Caco-2 (cell line): ENCODE data around the gene DGKB. TPM values are rescaled to one million over a fixed set of nuclear protein-coding genes. Genes with fewer than 3 reads are reported as not detected.

ENCODE experiments used
- BruUV-seq: library from RNA; stranded (reverse); fragments of 400-500 nt; replicated peaks from 2 replicates; lab custom pipeline; 2021; lab: Mats Ljungman, UMichigan
- CTCF ChIA-PET: fragments of 300-600 bp; sonication (Branson Sonifier 250); formaldehyde crosslinking; loops from one replicate; lab custom pipeline; 2022; ENCODE audit warnings: antibody characterized with exemption; lab: Charles Lee
- POLR2A ChIA-PET: fragments of 300-600 bp; sonication (Branson Sonifier 250); formaldehyde crosslinking; loops from one replicate; lab custom pipeline; 2022; ENCODE audit warnings: antibody characterized with exemption; lab: Charles Lee
- DNase-seq, 2 experiments: peaks; one replicate each; pipeline versions ENCODE4 v3.0.0 to v3.0.0-alpha.2; 2020 to 2022
- H3K27me3 ChIP-seq: replicated peaks from 2 replicates; pipeline ENCODE4 v1.6.0; 2011; ENCODE audit warnings: low read length; ENCODE audit not compliant: control insufficient read depth, insufficient read depth
- H3K36me3 ChIP-seq: 2 replicates; pipeline ENCODE4 v1.5.1; 2011; ENCODE audit warnings: low read length; ENCODE audit not compliant: control insufficient read depth, insufficient read depth
- H3K4me1 ChIP-seq: fragments of 250-450 bp; sonication (Bioruptor Pico); 2 replicates; pipeline ENCODE4 v1.5.1; 2020; ENCODE audit warnings: mild to moderate bottlenecking
- H3K4me3 ChIP-seq: 2 replicates; pipeline ENCODE4 v1.5.1; 2011; ENCODE audit warnings: low read depth, mild to moderate bottlenecking, control low read depth, low read length
- H3K9me3 ChIP-seq: fragments of 250-450 bp; sonication (Bioruptor Pico); 2 replicates; pipeline ENCODE4 v1.5.1; 2020; ENCODE audit warnings: mild to moderate bottlenecking, moderate library complexity
- H3K27ac Mint-ChIP-seq: one replicate; pipeline ENCODE4 v1.8.0; 2022; ENCODE audit warnings: mixed read lengths; ENCODE audit not compliant: unreplicated experiment
- H3K27me3 Mint-ChIP-seq: one replicate; pipeline ENCODE4 v1.8.0; 2022; ENCODE audit warnings: mixed read lengths; ENCODE audit not compliant: insufficient read depth, unreplicated experiment
- H3K36me3 Mint-ChIP-seq: one replicate; pipeline ENCODE4 v1.8.0; 2022; ENCODE audit warnings: mild to moderate bottlenecking, mixed read lengths; ENCODE audit not compliant: insufficient read depth, unreplicated experiment
- H3K4me1 Mint-ChIP-seq: one replicate; pipeline ENCODE4 v1.8.0; 2022; ENCODE audit warnings: low read depth, mixed read lengths; ENCODE audit not compliant: unreplicated experiment
- H3K4me3 Mint-ChIP-seq: one replicate; pipeline ENCODE4 v1.8.0; 2022; ENCODE audit warnings: mild to moderate bottlenecking, moderate library complexity, mixed read lengths; ENCODE audit not compliant: unreplicated experiment
- H3K9me3 Mint-ChIP-seq: one replicate; pipeline ENCODE4 v1.8.0; 2022; ENCODE audit warnings: mixed read lengths; ENCODE audit not compliant: unreplicated experiment
- CTCF ChIP-seq, 2 experiments: fragments of 200-600 bp in 1 of 2; IDR thresholded peaks; 1 replicate in 1 of 2; 2 replicates in 1 of 2; pipeline versions ENCODE4 v1.5.1 to v1.8.0; 2011 to 2022; ENCODE audit warnings: antibody characterized with exemption in 1 of 2, control low read depth in 1 of 2, inconsistent platforms in 1 of 2, low read depth in 1 of 2, low read length in 1 of 2, mild to moderate bottlenecking in 1 of 2, moderate library complexity in 1 of 2; ENCODE audit not compliant: insufficient read depth in 1 of 2, severe bottlenecking in 1 of 2, unreplicated experiment in 1 of 2
- intact Hi-C: fragments of 100-400 bp; cut with micrococcal nuclease; formaldehyde crosslinking; loops from one replicate; pipeline ENCODE4 v1.10.0; 2022; ENCODE audit not compliant: unreplicated experiment
- total RNA-seq: library from RNA; stranded (reverse); gene quantifications from 2 replicates; pipeline ENCODE4 v1.2.3, GENCODE V29; 2022

Gene DGKB
- total RNA-seq, 1 experiment from 2014 or later, result 0.39 TPM

- no peak overlapping the region for H3K4me3 ChIP-seq
- ChIA-PET POLR2A (no interaction called here), CTCF (no interaction called here)
- Mint-ChIP-seq H3K27me3 (peaks cover 7% of the 10 kb centered on the region), H3K9me3 (no peaks in the 10 kb centered on the region), H3K27ac (no peak overlapping the region), H3K4me3 (no peak overlapping the region), H3K36me3 (no peaks in the 10 kb centered on the region), H3K4me1 (no peaks in the 10 kb centered on the region)
- H3K4me1 ChIP-seq, result no peaks in the 10 kb centered on the region
- no peak for DNase-seq
- no peak for TF ChIP-seq CTCF (IDR thresholded peaks at IDR 0.05; ENCODE audit: insufficient read depth in 1 of 2, low read depth in 1 of 2, low read length in 1 of 2, severe bottlenecking in 1 of 2, unreplicated experiment in 1 of 2)
- no peaks in the 10 kb centered on the region for H3K27me3 ChIP-seq
- no peaks in the 10 kb centered on the region for H3K36me3 ChIP-seq
- no peaks in the 10 kb centered on the region for H3K9me3 ChIP-seq
- BruUV-seq, result no TSS peak
- intact Hi-C loops, result no loop called here
These were observed 225.7 kb downstream of the DGKB start for GRCh38 chr7:14676896-14677295.

GRCh38 chr7:14673202-14673601, 229.3 kb downstream of the DGKB start:
- Histone ChIP-seq H3K27me3 (no peaks in the 10 kb centered on the region), H3K9me3 (no peaks in the 10 kb centered on the region), H3K4me1 (no peaks in the 10 kb centered on the region), H3K4me3 (no peak overlapping the region), H3K36me3 (no peaks in the 10 kb centered on the region)
- no peaks in the 10 kb centered on the region for H3K9me3 Mint-ChIP-seq
- intact Hi-C loops, result no loop called here
- no peaks in the 10 kb centered on the region for H3K36me3 Mint-ChIP-seq
- H3K27me3 Mint-ChIP-seq, result peaks cover 8% of the 10 kb centered on the region
- ChIA-PET CTCF (no interaction called here), POLR2A (no interaction called here)
- BruUV-seq, result no TSS peak
- H3K4me1 Mint-ChIP-seq, result no peaks in the 10 kb centered on the region
- H3K27ac Mint-ChIP-seq, result no peak overlapping the region
- DNase-seq, result no peak
- no peak overlapping the region for H3K4me3 Mint-ChIP-seq
- no peak for TF ChIP-seq CTCF (IDR thresholded peaks at IDR 0.05; ENCODE audit: insufficient read depth in 1 of 2, low read depth in 1 of 2, low read length in 1 of 2, severe bottlenecking in 1 of 2, unreplicated experiment in 1 of 2)

DNA sequence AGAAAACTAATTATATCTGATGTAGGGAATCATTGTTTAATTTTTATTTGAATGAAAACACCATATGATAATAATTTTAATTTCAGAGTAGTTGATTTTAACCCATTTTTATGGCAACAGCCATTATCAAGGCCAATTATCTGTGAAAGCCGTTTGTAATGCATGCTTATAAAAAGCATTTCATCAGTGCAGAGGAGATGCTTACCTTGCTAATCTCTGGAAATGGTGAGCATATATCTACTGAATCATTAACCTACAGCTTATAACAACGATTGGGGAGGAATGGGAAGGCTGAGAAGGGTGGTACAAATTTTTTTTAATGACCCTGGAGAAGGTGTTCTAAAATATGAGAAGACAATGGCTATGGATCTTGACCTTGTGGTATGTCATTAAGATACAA, 235.6 kb downstream of the DGKB start:
- Mint-ChIP-seq H3K36me3 (no peaks in the 10 kb centered on the region), H3K27me3 (peaks cover 10% of the 10 kb centered on the region), H3K4me1 (no peaks in the 10 kb centered on the region), H3K4me3 (no peak overlapping the region), H3K27ac (no peak overlapping the region), H3K9me3 (no peaks in the 10 kb centered on the region)
- ChIA-PET POLR2A (no interaction called here), CTCF (no interaction called here)
- H3K4me1 ChIP-seq, result no peaks in the 10 kb centered on the region
- no peaks in the 10 kb centered on the region for H3K27me3 ChIP-seq
- no peak for TF ChIP-seq CTCF (IDR thresholded peaks at IDR 0.05; ENCODE audit: insufficient read depth in 1 of 2, low read depth in 1 of 2, low read length in 1 of 2, severe bottlenecking in 1 of 2, unreplicated experiment in 1 of 2)
- intact Hi-C loops, result no loop called here
- no peak overlapping the region for H3K4me3 ChIP-seq
- DNase-seq, result no peak
- H3K9me3 ChIP-seq, result no peaks in the 10 kb centered on the region
- no TSS peak for BruUV-seq
- no peaks in the 10 kb centered on the region for H3K36me3 ChIP-seq
